ENCODE measurements around the gene AUTS2. TPM values are rescaled to one million over a fixed set of nuclear protein-coding genes. Genes with fewer than 3 reads are reported as not detected.

AUTS2 gene
- total RNA-seq, 1 experiment from 2014 or later: 38.5 TPM

GRCh38 chr7:70208236-70209063 lies 610.2 kb downstream of the AUTS2 start:
- H2AFZ ChIP-seq (ENCODE audit: low read length): no peak overlapping the region
- H3K27me3 ChIP-seq (ENCODE audit: low read length): no peaks in the 10 kb centered on the region
- H3K9me3 ChIP-seq (ENCODE audit: low read length): no peaks in the 10 kb centered on the region
- no peaks in the 10 kb centered on the region for H3K36me3 ChIP-seq (ENCODE audit: insufficient read depth, low read length)
- H3K79me2 ChIP-seq (ENCODE audit: low read length): no peaks in the 10 kb centered on the region
- no peak overlapping the region for H3K4me3 ChIP-seq (ENCODE audit: low read length)
- H3K9ac ChIP-seq (ENCODE audit: low read length): no peak overlapping the region
- no peaks in the 10 kb centered on the region; the same call in 1 of the 2 replicates for H4K20me1 ChIP-seq (ENCODE audit: insufficient read depth, low read depth, low read length)
- no peak overlapping the region for H3K27ac ChIP-seq (ENCODE audit: low read length)
- H3K4me2 ChIP-seq (ENCODE audit: low read depth, low read length, poor library complexity, severe bottlenecking): no peak overlapping the region
- no peaks in the 10 kb centered on the region for H3K9me2 ChIP-seq (replicated peaks; ENCODE audit: insufficient read depth, low read length)
- peaks cover 7% of the 10 kb centered on the region for H3K4me1 ChIP-seq (ENCODE audit: low read length)
- no peak for DNase-seq

GRCh38 chr7:70210200-70210935 lies 612.1 kb downstream of the AUTS2 start:
- Histone ChIP-seq H4K20me1 (ENCODE audit: insufficient read depth, low read depth, low read length) (peaks cover 3% of the 10 kb centered on the region; the same call in 1 of the 2 replicates), H3K9ac (ENCODE audit: low read length) (no peak overlapping the region), H3K9me3 (ENCODE audit: low read length) (no peaks in the 10 kb centered on the region), H3K4me3 (ENCODE audit: low read length) (no peak overlapping the region), H3K9me2 (replicated peaks; ENCODE audit: insufficient read depth, low read length) (no peaks in the 10 kb centered on the region), H3K27ac (ENCODE audit: low read length) (no peak overlapping the region), H2AFZ (ENCODE audit: low read length) (no peak overlapping the region), H3K4me2 (ENCODE audit: low read depth, low read length, poor library complexity, severe bottlenecking) (no peak overlapping the region), H3K27me3 (ENCODE audit: low read length) (no peaks in the 10 kb centered on the region), H3K79me2 (ENCODE audit: low read length) (no peaks in the 10 kb centered on the region), H3K36me3 (ENCODE audit: insufficient read depth, low read length) (no peaks in the 10 kb centered on the region), H3K4me1 (ENCODE audit: low read length) (peaks cover 7% of the 10 kb centered on the region)
- no peak for DNase-seq

GRCh38 chr7:70210936-70211310 lies 612.6 kb downstream of the AUTS2 start:
- H3K27me3 ChIP-seq (ENCODE audit: low read length): no peaks in the 10 kb centered on the region
- DNase-seq: no peak

GRCh38 chr7:70212281-70212680 lies 614.0 kb downstream of the AUTS2 start:
- no peak overlapping the region for H3K4me3 ChIP-seq (ENCODE audit: low read length)
- no peaks in the 10 kb centered on the region for H3K79me2 ChIP-seq (ENCODE audit: low read length)
- no peak overlapping the region for H2AFZ ChIP-seq (ENCODE audit: low read length)
- peaks cover 3% of the 10 kb centered on the region; the same call in 1 of the 2 replicates for H4K20me1 ChIP-seq (ENCODE audit: insufficient read depth, low read depth, low read length)
- H3K9me3 ChIP-seq (ENCODE audit: low read length): no peaks in the 10 kb centered on the region
- no peak overlapping the region for H3K4me2 ChIP-seq (ENCODE audit: low read depth, low read length, poor library complexity, severe bottlenecking)
- no peaks in the 10 kb centered on the region for H3K9me2 ChIP-seq (replicated peaks; ENCODE audit: insufficient read depth, low read length)
- H3K27ac ChIP-seq (ENCODE audit: low read length): no peak overlapping the region
- DNase-seq: no peak
- H3K9ac ChIP-seq (ENCODE audit: low read length): no peak overlapping the region
- no peaks in the 10 kb centered on the region for H3K27me3 ChIP-seq (ENCODE audit: low read length)
- H3K36me3 ChIP-seq (ENCODE audit: insufficient read depth, low read length): no peaks in the 10 kb centered on the region
- peaks cover 7% of the 10 kb centered on the region for H3K4me1 ChIP-seq (ENCODE audit: low read length)

More at GRCh38 chr7:70210936-70211310, 612.6 kb downstream of the AUTS2 start:
- H3K4me3 ChIP-seq (ENCODE audit: low read length): no peak overlapping the region
- no peak overlapping the region for H3K9ac ChIP-seq (ENCODE audit: low read length)
- H3K4me2 ChIP-seq (ENCODE audit: low read depth, low read length, poor library complexity, severe bottlenecking): no peak overlapping the region
- H3K27ac ChIP-seq (ENCODE audit: low read length): no peak overlapping the region
- no peak overlapping the region for H2AFZ ChIP-seq (ENCODE audit: low read length)
- no peaks in the 10 kb centered on the region for H3K9me3 ChIP-seq (ENCODE audit: low read length)
- no peaks in the 10 kb centered on the region for H3K36me3 ChIP-seq (ENCODE audit: insufficient read depth, low read length)
- H3K4me1 ChIP-seq (ENCODE audit: low read length): peaks cover 7% of the 10 kb centered on the region
- no peaks in the 10 kb centered on the region for H3K9me2 ChIP-seq (replicated peaks; ENCODE audit: insufficient read depth, low read length)
- peaks cover 3% of the 10 kb centered on the region; the same call in 1 of the 2 replicates for H4K20me1 ChIP-seq (ENCODE audit: insufficient read depth, low read depth, low read length)
- no peaks in the 10 kb centered on the region for H3K79me2 ChIP-seq (ENCODE audit: low read length)

GRCh38 chr7:70214071-70214470 lies 615.8 kb downstream of the AUTS2 start:
- Histone ChIP-seq H4K20me1 (ENCODE audit: insufficient read depth, low read depth, low read length) (peaks cover 3% of the 10 kb centered on the region; the same call in 1 of the 2 replicates), H3K27me3 (ENCODE audit: low read length) (no peaks in the 10 kb centered on the region), H3K36me3 (ENCODE audit: insufficient read depth, low read length) (no peaks in the 10 kb centered on the region), H3K4me3 (ENCODE audit: low read length) (no peak overlapping the region), H3K4me1 (ENCODE audit: low read length) (peaks cover 7% of the 10 kb centered on the region), H3K9ac (ENCODE audit: low read length) (no peak overlapping the region), H3K9me2 (replicated peaks; ENCODE audit: insufficient read depth, low read length) (no peaks in the 10 kb centered on the region), H2AFZ (ENCODE audit: low read length) (no peak overlapping the region), H3K79me2 (ENCODE audit: low read length) (no peaks in the 10 kb centered on the region), H3K4me2 (ENCODE audit: low read depth, low read length, poor library complexity, severe bottlenecking) (no peak overlapping the region), H3K27ac (ENCODE audit: low read length) (no peak overlapping the region), H3K9me3 (ENCODE audit: low read length) (no peaks in the 10 kb centered on the region)
- no peak for DNase-seq

- no peak for DNase-seq
- Histone ChIP-seq H3K36me3 (ENCODE audit: insufficient read depth, low read length) (no peaks in the 10 kb centered on the region), H3K27me3 (ENCODE audit: low read length) (no peaks in the 10 kb centered on the region), H3K4me3 (ENCODE audit: low read length) (no peak overlapping the region), H3K9me2 (replicated peaks; ENCODE audit: insufficient read depth, low read length) (no peaks in the 10 kb centered on the region), H4K20me1 (ENCODE audit: insufficient read depth, low read depth, low read length) (peaks cover 3% of the 10 kb centered on the region; the same call in 1 of the 2 replicates), H3K9ac (ENCODE audit: low read length) (no peak overlapping the region), H3K79me2 (ENCODE audit: low read length) (no peaks in the 10 kb centered on the region), H3K4me2 (ENCODE audit: low read depth, low read length, poor library complexity, severe bottlenecking) (no peak overlapping the region), H2AFZ (ENCODE audit: low read length) (no peak overlapping the region), H3K9me3 (ENCODE audit: low read length) (no peaks in the 10 kb centered on the region), H3K27ac (ENCODE audit: low read length) (no peak overlapping the region), H3K4me1 (ENCODE audit: low read length) (no peaks in the 10 kb centered on the region)
Observed at GRCh38 chr7:70215491-70215890, 617.2 kb downstream of the AUTS2 start.

- DNase-seq: no peak
- no peak overlapping the region for H2AFZ ChIP-seq (ENCODE audit: low read length)
- H3K79me2 ChIP-seq (ENCODE audit: low read length): no peaks in the 10 kb centered on the region
- no peaks in the 10 kb centered on the region for H3K36me3 ChIP-seq (ENCODE audit: insufficient read depth, low read length)
- no peak overlapping the region for H3K9ac ChIP-seq (ENCODE audit: low read length)
- no peaks in the 10 kb centered on the region for H3K4me1 ChIP-seq (ENCODE audit: low read length)
- H3K9me3 ChIP-seq (ENCODE audit: low read length): no peaks in the 10 kb centered on the region
- no peak overlapping the region for H3K4me2 ChIP-seq (ENCODE audit: low read depth, low read length, poor library complexity, severe bottlenecking)
- H3K27ac ChIP-seq (ENCODE audit: low read length): no peak overlapping the region
- H3K4me3 ChIP-seq (ENCODE audit: low read length): no peak overlapping the region
- 0 out of 2 replicates have a peak, but pooled peaks cover 3% of the 10 kb centered on the region for H4K20me1 ChIP-seq (ENCODE audit: insufficient read depth, low read depth, low read length)
- no peaks in the 10 kb centered on the region for H3K27me3 ChIP-seq (ENCODE audit: low read length)
- no peaks in the 10 kb centered on the region for H3K9me2 ChIP-seq (replicated peaks; ENCODE audit: insufficient read depth, low read length)
Observed at GRCh38 chr7:70217571-70217970, 619.3 kb downstream of the AUTS2 start.

GRCh38 chr7:70218006-70218405 lies 619.7 kb downstream of the AUTS2 start:
- no peaks in the 10 kb centered on the region for H3K36me3 ChIP-seq (ENCODE audit: insufficient read depth, low read length)
- H2AFZ ChIP-seq (ENCODE audit: low read length): no peak overlapping the region
- H3K79me2 ChIP-seq (ENCODE audit: low read length): no peaks in the 10 kb centered on the region
- no peak overlapping the region for H3K9ac ChIP-seq (ENCODE audit: low read length)
- no peak overlapping the region for H3K4me2 ChIP-seq (ENCODE audit: low read depth, low read length, poor library complexity, severe bottlenecking)
- no peaks in the 10 kb centered on the region for H3K9me2 ChIP-seq (replicated peaks; ENCODE audit: insufficient read depth, low read length)
- H3K27me3 ChIP-seq (ENCODE audit: low read length): no peaks in the 10 kb centered on the region
- no peak overlapping the region for H3K27ac ChIP-seq (ENCODE audit: low read length)
- H3K4me3 ChIP-seq (ENCODE audit: low read length): no peak overlapping the region
- no peak for DNase-seq
- H3K4me1 ChIP-seq (ENCODE audit: low read length): no peaks in the 10 kb centered on the region; the same call in 1 of the 2 replicates
- 0 out of 2 replicates have a peak, but pooled peaks cover 3% of the 10 kb centered on the region for H4K20me1 ChIP-seq (ENCODE audit: insufficient read depth, low read depth, low read length)
- no peaks in the 10 kb centered on the region for H3K9me3 ChIP-seq (ENCODE audit: low read length)

Measured in Karpas-422 (cell line).